Neural cell (in vitro differentiated cells): ENCODE results near the gene SCUBE2. TPM values are rescaled to one million over a fixed set of nuclear protein-coding genes. Genes with fewer than 3 reads are reported as not detected.

Experiments
- H2AFZ ChIP-seq: fragments of 200-600, 300-800 bp; sonication (generic), shearing (Covaris generic); 2 replicates; pipeline ENCODE4 v1.6.0; 2014; ENCODE audit warnings: low read depth, mild to moderate bottlenecking, antibody characterized with exemption, low read length, moderate library complexity
- H3F3A ChIP-seq: fragments of 200-600 bp; shearing (Covaris generic); 2 replicates; pipeline ENCODE4 v1.6.1; 2016; ENCODE audit warnings: mild to moderate bottlenecking, moderate library complexity, mixed read lengths, antibody characterized with exemption, low read length; ENCODE audit not compliant: insufficient read depth, poor library complexity, severe bottlenecking
- H3K27ac ChIP-seq: fragments of 200-600, 300-800 bp; sonication (generic), shearing (Covaris generic); 2 replicates; pipeline ENCODE4 v1.5.1; 2014; ENCODE audit warnings: mild to moderate bottlenecking, low read length, moderate library complexity
- H3K27me3 ChIP-seq: fragments of 300-800, 200-600 bp; sonication (generic), shearing (Covaris generic); 2 replicates; pipeline ENCODE4 v1.6.0; 2014; ENCODE audit warnings: mild to moderate bottlenecking, low read depth, low read length, moderate library complexity; ENCODE audit not compliant: insufficient read depth
- H3K36me3 ChIP-seq: fragments of 300-800, 200-600 bp; sonication (generic), shearing (Covaris generic); 2 replicates; pipeline ENCODE4 v1.5.1; 2014; ENCODE audit warnings: mild to moderate bottlenecking, antibody characterized with exemption, low read length, moderate library complexity; ENCODE audit not compliant: insufficient read depth
- H3K4me2 ChIP-seq: fragments of 300-800, 200-600 bp; sonication (generic), shearing (Covaris generic); 2 replicates; pipeline ENCODE4 v1.6.0; 2014; ENCODE audit warnings: mild to moderate bottlenecking, low read length
- H3K4me3 ChIP-seq: fragments of 300-800, 200-600 bp; sonication (generic), shearing (Covaris generic); 2 replicates; pipeline ENCODE4 v1.5.1; 2014; ENCODE audit warnings: mild to moderate bottlenecking, low read length, moderate library complexity
- H3K79me2 ChIP-seq: fragments of 200-600 bp; shearing (Covaris generic); replicated peaks from 2 replicates; pipeline ENCODE4 v1.6.0; 2014; ENCODE audit warnings: mild to moderate bottlenecking, low read length, moderate library complexity; ENCODE audit not compliant: insufficient read depth
- H3K9ac ChIP-seq: fragments of 300-800, 200-600 bp; sonication (generic), shearing (Covaris generic); 2 replicates; pipeline ENCODE4 v1.6.1; 2016; ENCODE audit warnings: mild to moderate bottlenecking, low read length, mixed read lengths
- H3K9me2 ChIP-seq: fragments of 200-600 bp; shearing (Covaris generic); 2 replicates; pipeline ENCODE4 v1.6.1; 2016; ENCODE audit warnings: mild to moderate bottlenecking, low read length, mixed read lengths; ENCODE audit not compliant: insufficient read depth
- H3K9me3 ChIP-seq: fragments of 200-600, 300-800 bp; sonication (generic), shearing (Covaris generic); 2 replicates; pipeline ENCODE4 v1.6.1; 2016; ENCODE audit warnings: mild to moderate bottlenecking, mixed run types, low read length, moderate library complexity, mixed read lengths
- H4K20me1 ChIP-seq: fragments of 200-600 bp; shearing (Covaris generic); 2 replicates; pipeline ENCODE4 v1.6.1; 2016; ENCODE audit warnings: mild to moderate bottlenecking, mixed run types; ENCODE audit not compliant: insufficient read depth
- EP300 ChIP-seq: fragments of 450-650 bp; conservative IDR thresholded peaks from 2 replicates; pipeline ENCODE4 v1.6.1; 2014; ENCODE audit warnings: antibody characterized with exemption, mild to moderate bottlenecking, moderate library complexity; ENCODE audit not compliant: poor library complexity, severe bottlenecking
- EZH2 ChIP-seq: fragments of 200-600, 300-800 bp; shearing (Covaris generic), sonication (generic); IDR thresholded peaks from 2 replicates; pipeline ENCODE4 v1.6.1; 2014; ENCODE audit warnings: antibody characterized with exemption, low read length, borderline replicate concordance, mild to moderate bottlenecking; ENCODE audit not compliant: insufficient read depth, poor library complexity, severe bottlenecking
- MXI1 ChIP-seq: fragments of 450-650 bp; conservative IDR thresholded peaks from 2 replicates; pipeline ENCODE4 v1.6.1; 2014; ENCODE audit warnings: antibody characterized with exemption, mild to moderate bottlenecking; ENCODE audit not compliant: poor library complexity, severe bottlenecking
- POLR2AphosphoS5 ChIP-seq: IDR thresholded peaks from 2 replicates; pipeline ENCODE4 v1.6.1; 2012
- RAD21 ChIP-seq: fragments of 450-650 bp; conservative IDR thresholded peaks from 2 replicates; pipeline ENCODE4 v1.6.1; 2014; ENCODE audit warnings: antibody characterized with exemption, mild to moderate bottlenecking, moderate library complexity
- SMC3 ChIP-seq: fragments of 450-650 bp; conservative IDR thresholded peaks from 2 replicates; pipeline ENCODE4 v1.6.1; 2014; ENCODE audit warnings: antibody characterized with exemption, mild to moderate bottlenecking, moderate library complexity; ENCODE audit not compliant: poor library complexity
- TAF1 ChIP-seq: IDR thresholded peaks from 2 replicates; pipeline ENCODE4 v1.6.1; 2012; ENCODE audit warnings: low read depth
- polyA plus RNA-seq: library from polyadenylated mRNA; depleted of rRNA; stranded (reverse); fragments of >200 nt; gene quantifications from 2 replicates; pipeline ENCODE4 v1.2.3, GENCODE V29; 2014
- TF ChIP-seq, protein P1 (sequence below): fragments of 450-650 bp; IDR thresholded peaks from 2 replicates; pipeline ENCODE4 v1.5.1; 2014; ENCODE audit warnings: antibody characterized with exemption, mild to moderate bottlenecking, moderate library complexity; ENCODE audit not compliant: poor library complexity, severe bottlenecking
- TF ChIP-seq, protein P2 (sequence below): IDR thresholded peaks from 2 replicates; pipeline ENCODE4 v1.6.1; 2012; ENCODE audit warnings: borderline replicate concordance

The SCUBE2 gene
- polyA plus RNA-seq, 1 donor from 2014 or later, result 2.6 TPM

DNA sequence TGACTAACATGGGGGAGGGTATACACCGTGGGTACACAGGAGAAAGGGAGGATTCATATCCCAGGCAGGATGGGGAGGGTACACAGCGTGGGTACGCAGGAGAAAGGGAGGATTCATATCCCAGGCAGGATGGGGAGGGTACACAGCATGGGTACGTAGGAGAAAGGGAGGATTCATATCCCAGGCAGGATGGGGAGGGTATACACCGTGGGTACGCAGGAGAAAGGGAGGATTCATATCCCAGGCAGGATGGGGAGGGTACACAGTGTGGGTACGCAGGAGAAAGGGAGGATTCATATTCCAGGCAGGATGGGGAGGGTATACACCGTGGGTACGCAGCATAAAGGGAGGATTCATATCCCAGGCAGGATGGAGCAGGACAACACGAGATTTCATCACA, 51.0 kb downstream of the SCUBE2 start:
- Histone ChIP-seq H3K79me2 (no peaks in the 10 kb centered on the region), H3K4me2 (no peak overlapping the region), H2AFZ (no peak overlapping the region), H3K9ac (no peak overlapping the region), H3K27ac (no peak overlapping the region), H3K36me3 (no peaks in the 10 kb centered on the region), H3K9me3 (no peaks in the 10 kb centered on the region), H3K27me3 (peaks cover 5% of the 10 kb centered on the region), H4K20me1 (no peaks in the 10 kb centered on the region), H3F3A (no peaks in the 10 kb centered on the region), H3K9me2 (no peaks in the 10 kb centered on the region), H3K4me3 (no peak overlapping the region)
- TF ChIP-seq EP300 (no peak), MXI1 (no peak), RAD21 (no peak), POLR2AphosphoS5 (no peak), SMC3 (no peak), EZH2 (no peak), TAF1 (no peak)
- TF ChIP-seq, protein P1, sequence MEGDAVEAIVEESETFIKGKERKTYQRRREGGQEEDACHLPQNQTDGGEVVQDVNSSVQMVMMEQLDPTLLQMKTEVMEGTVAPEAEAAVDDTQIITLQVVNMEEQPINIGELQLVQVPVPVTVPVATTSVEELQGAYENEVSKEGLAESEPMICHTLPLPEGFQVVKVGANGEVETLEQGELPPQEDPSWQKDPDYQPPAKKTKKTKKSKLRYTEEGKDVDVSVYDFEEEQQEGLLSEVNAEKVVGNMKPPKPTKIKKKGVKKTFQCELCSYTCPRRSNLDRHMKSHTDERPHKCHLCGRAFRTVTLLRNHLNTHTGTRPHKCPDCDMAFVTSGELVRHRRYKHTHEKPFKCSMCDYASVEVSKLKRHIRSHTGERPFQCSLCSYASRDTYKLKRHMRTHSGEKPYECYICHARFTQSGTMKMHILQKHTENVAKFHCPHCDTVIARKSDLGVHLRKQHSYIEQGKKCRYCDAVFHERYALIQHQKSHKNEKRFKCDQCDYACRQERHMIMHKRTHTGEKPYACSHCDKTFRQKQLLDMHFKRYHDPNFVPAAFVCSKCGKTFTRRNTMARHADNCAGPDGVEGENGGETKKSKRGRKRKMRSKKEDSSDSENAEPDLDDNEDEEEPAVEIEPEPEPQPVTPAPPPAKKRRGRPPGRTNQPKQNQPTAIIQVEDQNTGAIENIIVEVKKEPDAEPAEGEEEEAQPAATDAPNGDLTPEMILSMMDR, result no peak
- TF ChIP-seq, protein P2, sequence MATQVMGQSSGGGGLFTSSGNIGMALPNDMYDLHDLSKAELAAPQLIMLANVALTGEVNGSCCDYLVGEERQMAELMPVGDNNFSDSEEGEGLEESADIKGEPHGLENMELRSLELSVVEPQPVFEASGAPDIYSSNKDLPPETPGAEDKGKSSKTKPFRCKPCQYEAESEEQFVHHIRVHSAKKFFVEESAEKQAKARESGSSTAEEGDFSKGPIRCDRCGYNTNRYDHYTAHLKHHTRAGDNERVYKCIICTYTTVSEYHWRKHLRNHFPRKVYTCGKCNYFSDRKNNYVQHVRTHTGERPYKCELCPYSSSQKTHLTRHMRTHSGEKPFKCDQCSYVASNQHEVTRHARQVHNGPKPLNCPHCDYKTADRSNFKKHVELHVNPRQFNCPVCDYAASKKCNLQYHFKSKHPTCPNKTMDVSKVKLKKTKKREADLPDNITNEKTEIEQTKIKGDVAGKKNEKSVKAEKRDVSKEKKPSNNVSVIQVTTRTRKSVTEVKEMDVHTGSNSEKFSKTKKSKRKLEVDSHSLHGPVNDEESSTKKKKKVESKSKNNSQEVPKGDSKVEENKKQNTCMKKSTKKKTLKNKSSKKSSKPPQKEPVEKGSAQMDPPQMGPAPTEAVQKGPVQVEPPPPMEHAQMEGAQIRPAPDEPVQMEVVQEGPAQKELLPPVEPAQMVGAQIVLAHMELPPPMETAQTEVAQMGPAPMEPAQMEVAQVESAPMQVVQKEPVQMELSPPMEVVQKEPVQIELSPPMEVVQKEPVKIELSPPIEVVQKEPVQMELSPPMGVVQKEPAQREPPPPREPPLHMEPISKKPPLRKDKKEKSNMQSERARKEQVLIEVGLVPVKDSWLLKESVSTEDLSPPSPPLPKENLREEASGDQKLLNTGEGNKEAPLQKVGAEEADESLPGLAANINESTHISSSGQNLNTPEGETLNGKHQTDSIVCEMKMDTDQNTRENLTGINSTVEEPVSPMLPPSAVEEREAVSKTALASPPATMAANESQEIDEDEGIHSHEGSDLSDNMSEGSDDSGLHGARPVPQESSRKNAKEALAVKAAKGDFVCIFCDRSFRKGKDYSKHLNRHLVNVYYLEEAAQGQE, result no peak

DNA sequence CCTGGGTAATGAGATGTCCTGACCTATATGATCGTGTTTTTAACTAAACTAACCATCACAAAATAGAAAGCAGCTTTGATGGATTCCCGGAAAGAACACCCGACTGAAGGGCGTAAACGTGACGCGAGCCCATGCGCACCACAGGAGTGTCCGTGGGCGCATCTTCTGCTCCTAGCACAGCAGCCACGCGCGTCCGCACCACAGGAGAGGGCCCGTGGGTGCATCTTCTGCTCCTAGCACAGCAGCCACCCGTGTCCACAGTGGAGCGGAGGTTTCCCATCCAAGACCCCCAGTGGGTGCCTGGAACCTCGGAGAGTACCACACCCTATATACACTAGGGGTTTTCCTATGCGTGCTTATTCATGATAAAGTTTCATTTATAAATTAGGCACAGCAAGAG, 51.5 kb downstream of the SCUBE2 start:
- no peak overlapping the region for H3K4me3 ChIP-seq
- peaks cover 5% of the 10 kb centered on the region for H3K27me3 ChIP-seq
- no peak overlapping the region for H3K4me2 ChIP-seq
- H3K9ac ChIP-seq, result no peak overlapping the region
- no peaks in the 10 kb centered on the region for H4K20me1 ChIP-seq
- H3K9me3 ChIP-seq, result no peaks in the 10 kb centered on the region
- H3K9me2 ChIP-seq, result no peaks in the 10 kb centered on the region
- H3K79me2 ChIP-seq, result no peaks in the 10 kb centered on the region
- no peak overlapping the region for H3K27ac ChIP-seq
- H3K36me3 ChIP-seq, result no peaks in the 10 kb centered on the region
- no peak overlapping the region for H2AFZ ChIP-seq
- TF ChIP-seq MXI1 (no peak), POLR2AphosphoS5 (no peak), RAD21 (no peak), TAF1 (no peak), EP300 (no peak), SMC3 (no peak), EZH2 (no peak)
- TF ChIP-seq, protein P1, result no peak
- TF ChIP-seq, protein P2, result no peak
- H3F3A ChIP-seq, result no peaks in the 10 kb centered on the region
